Chondrocyte (in vitro differentiated cells): ENCODE measurements around the gene MPDZ. TPM values are rescaled to one million over a fixed set of nuclear protein-coding genes. Genes with fewer than 3 reads are reported as not detected.

Experiments used
- DNase-seq: peaks from one replicate; pipeline ENCODE4 v3.0.0; 2021; ENCODE audit warnings: mixed read lengths, low spot score
- H3K27ac Mint-ChIP-seq: one replicate; pipeline ENCODE4 v1.8.0; 2021; ENCODE audit warnings: mild to moderate bottlenecking, moderate library complexity, mixed read lengths; ENCODE audit not compliant: unreplicated experiment
- H3K27me3 Mint-ChIP-seq: 2 replicates; pipeline ENCODE4 v1.8.0; 2021; ENCODE audit warnings: low read depth, mixed read lengths
- H3K36me3 Mint-ChIP-seq: 2 replicates; pipeline ENCODE4 v1.8.0; 2021; ENCODE audit warnings: low read depth, mixed read lengths
- H3K4me1 Mint-ChIP-seq: 2 replicates; pipeline ENCODE4 v1.8.0; 2021; ENCODE audit warnings: low read depth, mild to moderate bottlenecking, mixed read lengths
- H3K4me3 Mint-ChIP-seq: one replicate; pipeline ENCODE4 v1.8.0; 2021; ENCODE audit warnings: mild to moderate bottlenecking, moderate library complexity, mixed read lengths; ENCODE audit not compliant: unreplicated experiment
- H3K9me3 Mint-ChIP-seq: 2 replicates; pipeline ENCODE4 v1.8.0; 2021; ENCODE audit warnings: low read depth, mixed read lengths
- total RNA-seq: library from RNA; stranded (reverse); gene quantifications from 3 replicates; pipeline ENCODE4 v1.2.1, GENCODE V29; 2021
- TF ChIP-seq, protein P1 (sequence below): fragments of 200-600 bp; sonication (generic); IDR thresholded peaks from 2 replicates; pipeline ENCODE4 v1.5.0; 2021; ENCODE audit warnings: antibody characterized with exemption, mild to moderate bottlenecking, moderate library complexity

MPDZ gene
- total RNA-seq, 1 donor from 2014 or later = 42.5 TPM

DNA sequence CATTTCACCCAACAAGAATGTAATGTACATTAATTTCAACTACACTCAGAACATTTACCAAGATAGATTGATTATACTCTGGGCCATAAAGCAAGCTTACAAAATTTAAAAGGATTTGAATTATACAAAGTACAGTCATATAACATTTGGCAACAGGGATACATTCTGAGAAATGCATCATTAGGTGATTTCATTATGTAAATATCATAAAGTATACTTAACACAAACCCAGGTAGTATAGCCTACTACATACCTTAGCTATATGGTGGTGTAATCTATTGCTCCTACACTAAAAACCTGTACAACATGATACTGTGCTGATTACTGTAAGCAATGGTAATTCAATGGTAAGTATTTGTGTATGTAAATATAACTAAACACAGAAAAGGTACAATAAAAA lies 202.9 kb downstream of the MPDZ start:
- no peak for DNase-seq
- H3K4me1 Mint-ChIP-seq = peaks cover 4% of the 10 kb centered on the region
- peaks cover 15% of the 10 kb centered on the region for H3K9me3 Mint-ChIP-seq
- peaks cover 5% of the 10 kb centered on the region for H3K36me3 Mint-ChIP-seq
- TF ChIP-seq, protein P1, sequence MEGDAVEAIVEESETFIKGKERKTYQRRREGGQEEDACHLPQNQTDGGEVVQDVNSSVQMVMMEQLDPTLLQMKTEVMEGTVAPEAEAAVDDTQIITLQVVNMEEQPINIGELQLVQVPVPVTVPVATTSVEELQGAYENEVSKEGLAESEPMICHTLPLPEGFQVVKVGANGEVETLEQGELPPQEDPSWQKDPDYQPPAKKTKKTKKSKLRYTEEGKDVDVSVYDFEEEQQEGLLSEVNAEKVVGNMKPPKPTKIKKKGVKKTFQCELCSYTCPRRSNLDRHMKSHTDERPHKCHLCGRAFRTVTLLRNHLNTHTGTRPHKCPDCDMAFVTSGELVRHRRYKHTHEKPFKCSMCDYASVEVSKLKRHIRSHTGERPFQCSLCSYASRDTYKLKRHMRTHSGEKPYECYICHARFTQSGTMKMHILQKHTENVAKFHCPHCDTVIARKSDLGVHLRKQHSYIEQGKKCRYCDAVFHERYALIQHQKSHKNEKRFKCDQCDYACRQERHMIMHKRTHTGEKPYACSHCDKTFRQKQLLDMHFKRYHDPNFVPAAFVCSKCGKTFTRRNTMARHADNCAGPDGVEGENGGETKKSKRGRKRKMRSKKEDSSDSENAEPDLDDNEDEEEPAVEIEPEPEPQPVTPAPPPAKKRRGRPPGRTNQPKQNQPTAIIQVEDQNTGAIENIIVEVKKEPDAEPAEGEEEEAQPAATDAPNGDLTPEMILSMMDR = no peak
- no peaks in the 10 kb centered on the region for H3K27me3 Mint-ChIP-seq
- H3K4me3 Mint-ChIP-seq = no peak overlapping the region
- H3K27ac Mint-ChIP-seq = no peak overlapping the region

DNA sequence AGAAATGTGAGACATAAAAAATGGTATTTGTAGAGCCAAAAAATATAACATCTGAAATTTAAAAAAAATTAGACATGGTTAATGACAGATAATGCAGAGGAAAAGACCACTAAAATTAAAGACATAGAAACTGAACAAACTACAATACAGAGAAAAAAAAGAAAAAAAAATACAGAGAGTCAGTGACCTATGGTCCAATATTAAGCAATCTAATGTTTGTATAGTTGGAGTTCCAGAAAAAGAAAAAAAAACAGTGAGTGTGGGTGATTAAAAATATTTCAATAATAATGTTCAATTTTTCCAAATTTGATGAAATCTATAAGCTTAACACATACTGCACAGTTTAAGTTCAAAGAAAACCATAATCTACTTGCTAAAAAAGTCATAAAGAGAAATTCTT lies 207.6 kb downstream of the MPDZ start:
- no peak overlapping the region for H3K4me3 Mint-ChIP-seq
- no peaks in the 10 kb centered on the region for H3K27me3 Mint-ChIP-seq
- H3K36me3 Mint-ChIP-seq = peaks cover 5% of the 10 kb centered on the region
- TF ChIP-seq, protein P1 = no peak
- peaks cover 9% of the 10 kb centered on the region for H3K4me1 Mint-ChIP-seq
- H3K27ac Mint-ChIP-seq = no peak overlapping the region
- no peak for DNase-seq
- H3K9me3 Mint-ChIP-seq = peaks cover 18% of the 10 kb centered on the region

DNA sequence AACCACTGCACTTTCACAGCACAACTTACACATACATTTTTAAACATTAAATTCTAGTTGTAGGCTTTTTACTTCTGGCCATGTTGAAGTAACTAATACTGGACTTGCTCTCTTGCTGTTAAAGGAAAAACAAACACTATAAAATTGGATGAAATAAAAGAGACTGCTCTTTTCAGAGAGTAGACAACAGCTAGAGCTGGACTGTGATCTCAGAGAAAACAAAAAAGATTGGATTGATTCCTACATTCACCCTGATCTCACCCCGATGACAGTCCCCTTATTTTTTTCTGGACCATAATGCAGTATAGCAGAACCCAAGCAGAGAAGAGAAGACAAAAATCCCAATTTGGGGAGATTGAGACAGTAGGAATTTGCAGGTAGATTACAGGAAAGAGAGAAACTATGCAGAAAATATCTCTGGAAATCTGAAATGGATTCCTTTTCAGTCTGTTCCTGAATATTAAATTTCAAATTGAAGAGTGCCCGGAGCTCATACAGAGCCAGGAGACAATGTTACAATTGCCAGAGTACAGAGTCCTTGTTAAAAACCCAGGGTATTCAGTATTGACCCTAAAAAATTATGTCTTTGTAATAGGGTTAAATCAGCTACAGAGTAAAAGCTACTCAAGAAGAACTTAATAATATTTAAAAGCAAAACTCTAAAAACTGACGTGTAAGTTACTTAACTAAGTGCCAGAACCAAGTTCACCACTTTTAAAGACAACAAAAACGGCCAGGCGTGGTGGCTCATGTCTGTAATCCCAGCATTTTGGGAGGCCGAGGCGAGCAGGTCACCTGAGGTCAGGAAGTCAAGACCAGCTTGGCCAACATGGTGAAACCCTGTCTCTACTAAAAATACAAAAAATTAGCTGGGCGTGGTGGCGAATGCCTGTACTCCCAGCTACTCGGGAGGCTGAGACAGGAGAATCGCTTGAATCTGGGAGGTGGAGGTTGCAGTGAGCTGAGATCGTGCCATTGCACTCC lies 208.6 kb downstream of the MPDZ start:
- no peak for DNase-seq
- TF ChIP-seq, protein P1 = no peak
- H3K27me3 Mint-ChIP-seq = no peaks in the 10 kb centered on the region
- H3K36me3 Mint-ChIP-seq = peaks cover 5% of the 10 kb centered on the region
- peaks cover 15% of the 10 kb centered on the region for H3K9me3 Mint-ChIP-seq
- no peak overlapping the region for H3K27ac Mint-ChIP-seq
- H3K4me3 Mint-ChIP-seq = no peak overlapping the region
- peaks cover 9% of the 10 kb centered on the region for H3K4me1 Mint-ChIP-seq

DNA sequence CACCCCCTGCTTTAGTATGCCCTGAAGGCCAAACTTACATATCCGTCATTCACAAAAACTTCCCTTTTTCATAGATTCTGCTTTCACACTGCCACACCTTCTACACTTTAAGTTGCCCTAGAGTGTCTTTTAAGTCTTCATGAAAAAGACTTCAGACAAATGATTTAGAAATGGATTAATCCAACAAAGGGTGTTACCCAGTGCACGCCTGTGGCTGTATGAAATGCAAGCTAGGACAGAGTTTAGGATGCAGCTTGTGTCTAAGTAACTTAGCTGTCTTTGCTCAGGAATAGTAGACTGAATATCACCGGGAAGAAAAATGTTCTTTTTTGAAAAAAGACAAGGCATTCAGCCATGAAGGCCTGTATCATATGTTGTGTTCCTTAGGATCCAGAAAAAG lies 210.0 kb downstream of the MPDZ start:
- Mint-ChIP-seq H3K27ac (no peak overlapping the region), H3K4me3 (no peak overlapping the region), H3K9me3 (peaks cover 9% of the 10 kb centered on the region), H3K27me3 (no peaks in the 10 kb centered on the region), H3K4me1 (peaks cover 9% of the 10 kb centered on the region), H3K36me3 (peaks cover 3% of the 10 kb centered on the region)
- TF ChIP-seq, protein P1 = no peak
- DNase-seq = no peak

DNA sequence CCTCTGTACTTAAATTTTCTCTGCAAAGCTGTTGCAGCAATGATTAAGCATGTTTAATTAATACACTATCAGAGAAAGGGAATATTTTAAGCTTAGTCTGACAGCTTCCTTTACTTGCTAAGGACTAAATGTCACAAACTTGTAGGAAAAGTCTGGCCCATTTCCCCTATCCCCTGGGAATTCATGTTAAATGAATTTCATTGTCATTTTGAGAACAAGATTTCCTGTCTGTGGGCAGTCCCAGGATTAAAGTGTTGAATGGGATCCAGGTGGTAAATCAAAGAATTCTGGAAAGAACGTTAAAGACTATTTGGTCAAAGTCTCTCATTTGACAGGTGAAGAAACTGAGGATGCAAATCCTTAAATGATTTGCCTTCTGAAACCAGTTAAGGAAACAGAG lies 214.8 kb downstream of the MPDZ start:
- Mint-ChIP-seq H3K9me3 (peaks cover 3% of the 10 kb centered on the region), H3K27ac (no peak overlapping the region), H3K4me1 (no peaks in the 10 kb centered on the region), H3K27me3 (peaks cover 1% of the 10 kb centered on the region), H3K36me3 (no peaks in the 10 kb centered on the region), H3K4me3 (no peak overlapping the region)
- no peak for DNase-seq
- TF ChIP-seq, protein P1 = no peak
